ENCODE data around the gene IMMP2L. TPM values are rescaled to one million over a fixed set of nuclear protein-coding genes. Genes with fewer than 3 reads are reported as not detected.

Gene IMMP2L
- total RNA-seq, 6 experiments from 2014 or later: 14.2 to 25.3 (median 19.7) TPM

DNA sequence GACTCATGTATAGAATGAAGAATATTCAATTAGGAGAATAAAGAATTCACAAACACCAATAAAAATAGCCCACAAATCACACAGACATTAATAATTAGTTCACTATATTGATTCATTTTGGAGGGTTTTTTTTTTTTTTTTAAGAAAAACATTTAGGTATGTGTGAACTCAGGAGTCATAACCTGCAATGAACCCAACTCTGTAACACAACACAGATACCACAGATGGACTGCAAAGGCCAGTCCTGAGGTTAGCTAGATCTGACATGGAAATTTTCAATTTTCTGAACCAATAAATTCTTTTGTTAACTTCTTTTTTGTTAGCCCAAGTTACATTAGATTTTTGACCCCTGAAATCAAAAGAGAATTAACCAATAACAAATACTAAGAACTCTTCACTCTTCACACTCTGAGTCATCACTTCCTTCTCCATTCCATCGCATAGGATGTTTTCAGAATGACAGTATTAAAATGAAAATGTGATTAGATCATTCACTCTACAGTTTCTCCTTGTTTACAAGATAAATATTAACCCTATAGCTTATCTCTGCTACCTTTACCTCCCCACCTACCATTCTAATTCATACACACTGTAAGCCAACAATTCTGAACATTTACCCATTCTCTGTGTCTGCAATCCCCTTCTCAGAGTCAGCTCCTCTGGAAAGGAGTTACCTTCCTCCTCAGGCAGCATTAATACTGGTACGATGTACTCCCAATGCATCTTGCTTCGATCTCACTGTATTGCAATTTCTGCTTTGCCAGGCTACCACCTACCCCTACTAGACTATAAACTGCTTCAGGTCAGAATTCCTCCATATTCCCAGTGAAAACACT, 329.8 kb downstream of the IMMP2L start:
- Histone ChIP-seq H3K4me3 (no peak overlapping the region), H3K9me3 (no peaks in the 10 kb centered on the region), H3K4me1 (no peaks in the 10 kb centered on the region), H3K36me3 (no peaks in the 10 kb centered on the region), H3K27me3 (no peaks in the 10 kb centered on the region), H3K27ac (no peak overlapping the region)
- intact Hi-C loops (cut with DNase I): no loop called here
- DNase-seq (no peak), ATAC-seq (peak in 2 of 4 donors; percentile 42 to 51)
- WGBS (ENCODE audit: insufficient coverage, low coverage, low lambda C conversion rate, missing lambda C conversion rate): 76% methylated on average over 3 of the region's 3 CpGs
- no peak for TF ChIP-seq POLR2A (IDR thresholded peaks at IDR 0.05)
- TF ChIP-seq, protein P1, sequence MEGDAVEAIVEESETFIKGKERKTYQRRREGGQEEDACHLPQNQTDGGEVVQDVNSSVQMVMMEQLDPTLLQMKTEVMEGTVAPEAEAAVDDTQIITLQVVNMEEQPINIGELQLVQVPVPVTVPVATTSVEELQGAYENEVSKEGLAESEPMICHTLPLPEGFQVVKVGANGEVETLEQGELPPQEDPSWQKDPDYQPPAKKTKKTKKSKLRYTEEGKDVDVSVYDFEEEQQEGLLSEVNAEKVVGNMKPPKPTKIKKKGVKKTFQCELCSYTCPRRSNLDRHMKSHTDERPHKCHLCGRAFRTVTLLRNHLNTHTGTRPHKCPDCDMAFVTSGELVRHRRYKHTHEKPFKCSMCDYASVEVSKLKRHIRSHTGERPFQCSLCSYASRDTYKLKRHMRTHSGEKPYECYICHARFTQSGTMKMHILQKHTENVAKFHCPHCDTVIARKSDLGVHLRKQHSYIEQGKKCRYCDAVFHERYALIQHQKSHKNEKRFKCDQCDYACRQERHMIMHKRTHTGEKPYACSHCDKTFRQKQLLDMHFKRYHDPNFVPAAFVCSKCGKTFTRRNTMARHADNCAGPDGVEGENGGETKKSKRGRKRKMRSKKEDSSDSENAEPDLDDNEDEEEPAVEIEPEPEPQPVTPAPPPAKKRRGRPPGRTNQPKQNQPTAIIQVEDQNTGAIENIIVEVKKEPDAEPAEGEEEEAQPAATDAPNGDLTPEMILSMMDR (IDR thresholded peaks at IDR 0.05): no peak

DNA sequence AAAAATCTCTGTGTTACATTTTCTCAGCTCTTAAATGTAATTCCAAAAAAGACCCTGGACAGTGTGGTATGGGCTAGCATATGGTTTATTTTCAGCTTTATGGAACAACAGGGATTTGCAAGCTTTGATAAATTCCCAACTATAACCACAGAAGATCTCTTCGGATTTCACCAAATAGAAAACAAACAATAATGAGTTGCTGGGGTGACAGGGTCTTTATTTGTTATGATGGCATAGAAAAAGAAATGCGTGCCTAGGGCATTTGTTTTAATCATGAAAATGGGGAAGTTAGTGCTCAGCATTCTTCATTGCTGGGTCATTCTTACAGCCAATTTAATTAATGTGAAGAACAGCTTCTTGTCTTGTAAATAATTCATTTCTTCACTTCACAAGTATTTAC, 332.4 kb downstream of the IMMP2L start:
- Histone ChIP-seq H3K9me3 (no peaks in the 10 kb centered on the region), H3K27me3 (no peaks in the 10 kb centered on the region), H3K4me1 (no peaks in the 10 kb centered on the region), H3K36me3 (no peaks in the 10 kb centered on the region), H3K27ac (no peak overlapping the region), H3K4me3 (no peak overlapping the region)
- WGBS (ENCODE audit: insufficient coverage, low coverage, low lambda C conversion rate, missing lambda C conversion rate): 68% methylated on average over 2 of the region's 2 CpGs
- no peak for ATAC-seq
- no peak for DNase-seq
- TF ChIP-seq POLR2A (IDR thresholded peaks at IDR 0.05): no peak
- TF ChIP-seq, protein P1 (IDR thresholded peaks at IDR 0.05): no peak
- intact Hi-C loops (cut with DNase I): no loop called here

DNA sequence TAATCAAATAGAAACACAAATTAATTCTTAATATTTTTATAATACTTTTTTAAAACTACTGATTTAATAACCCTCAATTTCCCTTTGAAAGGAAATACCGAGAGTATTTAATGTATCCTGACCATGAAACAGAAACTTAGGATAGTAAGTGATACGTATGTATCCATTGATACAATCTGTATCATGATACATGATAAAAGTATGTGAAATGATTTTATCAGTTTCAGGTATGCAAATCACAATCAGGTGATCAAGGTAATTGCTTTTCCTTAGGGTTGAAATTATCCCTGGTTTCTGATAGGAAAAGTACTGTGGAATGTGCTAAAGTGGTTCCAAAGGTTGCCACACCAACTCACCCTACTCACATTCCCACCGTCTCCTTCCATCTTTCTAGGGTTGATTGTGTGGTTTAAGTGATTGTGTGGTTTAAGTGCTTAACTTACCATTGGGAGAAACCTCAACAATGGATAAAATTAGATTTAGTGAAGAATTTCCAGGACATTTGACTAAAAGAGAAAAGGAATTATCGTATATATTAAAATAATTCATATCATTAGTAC, 333.0 kb downstream of the IMMP2L start:
- Histone ChIP-seq H3K27ac (no peak overlapping the region), H3K9me3 (no peaks in the 10 kb centered on the region), H3K27me3 (no peaks in the 10 kb centered on the region), H3K4me3 (no peak overlapping the region), H3K4me1 (no peaks in the 10 kb centered on the region), H3K36me3 (no peaks in the 10 kb centered on the region)
- intact Hi-C loops (cut with DNase I): no loop called here
- WGBS (ENCODE audit: insufficient coverage, low coverage, low lambda C conversion rate, missing lambda C conversion rate): 97% methylated on average over 4 of the region's 4 CpGs
- TF ChIP-seq, protein P1 (IDR thresholded peaks at IDR 0.05): no peak
- no peak for TF ChIP-seq POLR2A (IDR thresholded peaks at IDR 0.05)
- ATAC-seq (no peak), DNase-seq (no peak)

DNA sequence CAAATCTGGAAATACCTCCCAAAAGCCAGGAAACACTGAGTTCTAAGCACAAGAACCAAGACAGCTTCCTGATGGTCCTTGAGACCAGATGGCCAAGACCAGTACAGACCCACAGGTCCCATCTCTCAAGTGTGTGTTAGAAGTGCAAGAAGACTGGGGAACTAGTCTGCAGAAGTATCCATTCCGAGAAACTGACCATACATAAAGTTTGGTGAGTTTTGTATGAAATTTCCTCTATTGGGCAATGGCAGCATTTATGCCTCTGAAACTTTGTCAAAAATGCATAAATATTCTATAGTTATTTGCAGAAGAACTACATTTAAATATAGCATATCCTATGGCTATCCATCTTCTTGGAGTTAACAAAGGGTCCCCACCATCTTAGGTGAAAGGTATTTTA, 333.9 kb downstream of the IMMP2L start:
- no peak for DNase-seq
- 100% methylated on average over 1 of the region's 1 CpG for WGBS (ENCODE audit: insufficient coverage, low coverage, low lambda C conversion rate, missing lambda C conversion rate)
- intact Hi-C loops (cut with DNase I): no loop called here
- Histone ChIP-seq H3K4me3 (no peak overlapping the region), H3K4me1 (no peaks in the 10 kb centered on the region), H3K27ac (no peak overlapping the region), H3K27me3 (no peaks in the 10 kb centered on the region), H3K36me3 (no peaks in the 10 kb centered on the region), H3K9me3 (no peaks in the 10 kb centered on the region)
- ATAC-seq: no peak
- TF ChIP-seq, protein P1 (IDR thresholded peaks at IDR 0.05): no peak
- TF ChIP-seq POLR2A (IDR thresholded peaks at IDR 0.05): no peak

Measured in right lobe of liver (tissue), 6 donors.